ENCODE measurements around the gene FMOD.
"Not testable (repeated sequence)": the region's sequence is repeated elsewhere in the genome, so short reads cannot be mapped to it uniquely, and the experiment has no call there.

FMOD gene

GRCh38 chr1:203306089-203306964 is 44.6 kb downstream of the FMOD start:
- DNase-seq (ENCODE audit: low read depth in 2 of 2) = no peak

- DNase-seq (ENCODE audit: low read depth in 2 of 2) = no peak
These were observed 45.2 kb downstream of the FMOD start for GRCh38 chr1:203305809-203306088.

GRCh38 chr1:203304919-203305808 is 45.8 kb downstream of the FMOD start, which contains the start of gene BTG2:
Gene BTG2 (plus strand): TSS chr1:203305519. CDS start chr1:203305607, 88 bp downstream.
- peak; percentile 87 to 88 for DNase-seq (ENCODE audit: low read depth in 2 of 2)

- no peak for DNase-seq (ENCODE audit: low read depth in 2 of 2)
These were observed 46.5 kb downstream of the FMOD start for GRCh38 chr1:203304391-203304918.

GRCh38 chr1:203302894-203303293 is 48.0 kb downstream of the FMOD start:
- no peak for DNase-seq (ENCODE audit: low read depth in 2 of 2)

GRCh38 chr1:203302456-203302855 is 48.5 kb downstream of the FMOD start:
- DNase-seq (ENCODE audit: low read depth in 2 of 2) = no peak

- DNase-seq (ENCODE audit: low read depth in 2 of 2) = no peak
These were observed 49.6 kb downstream of the FMOD start for GRCh38 chr1:203301331-203301668.

- DNase-seq (ENCODE audit: low read depth in 2 of 2) = no peak
These were observed 50.2 kb downstream of the FMOD start for GRCh38 chr1:203300441-203301330.

GRCh38 chr1:203299719-203300429 is 51.0 kb downstream of the FMOD start:
- not testable (repeated sequence) for DNase-seq (ENCODE audit: low read depth in 2 of 2)

GRCh38 chr1:203299169-203299568 is 51.8 kb downstream of the FMOD start:
- no peak for DNase-seq (ENCODE audit: low read depth in 2 of 2)

GRCh38 chr1:203296460-203297073 is 54.4 kb downstream of the FMOD start:
- no peak for DNase-seq (ENCODE audit: low read depth in 2 of 2)

- DNase-seq (ENCODE audit: low read depth in 2 of 2) = no peak
These were observed 55.1 kb downstream of the FMOD start for GRCh38 chr1:203295796-203296195.

- DNase-seq (ENCODE audit: low read depth in 2 of 2) = no peak
These were observed 59.5 kb downstream of the FMOD start for GRCh38 chr1:203291201-203292096.

All from stimulated activated CD8-positive, alpha-beta memory T cell treated with anti-CD3 and anti-CD28 coated beads, Interleukin-15, amount 100 ng/mL, for 48 hours (primary cell).